WI38 (cell line): Measurements from ENCODE around the gene EXOC4.

Experiments
- H3K4me3 ChIP-seq: 2 replicates; pipeline ENCODE4 v1.5.1; 2011; ENCODE audit warnings: low read depth, mild to moderate bottlenecking, control low read depth, low read length
- CTCF ChIP-seq: IDR thresholded peaks from 2 replicates; pipeline ENCODE4 v1.5.1; 2012; ENCODE audit warnings: low read depth, mild to moderate bottlenecking, control low read depth, low read length

Gene EXOC4

GRCh38 chr7:133409966-133410365, 157.1 kb downstream of the EXOC4 start:
- no peak overlapping the region for H3K4me3 ChIP-seq
- TF ChIP-seq CTCF = no peak

GRCh38 chr7:133411395-133411794, 158.5 kb downstream of the EXOC4 start:
- no peak overlapping the region for H3K4me3 ChIP-seq
- no peak for TF ChIP-seq CTCF

GRCh38 chr7:133412942-133413341, 160.1 kb downstream of the EXOC4 start:
- no peak overlapping the region for H3K4me3 ChIP-seq
- no peak for TF ChIP-seq CTCF

GRCh38 chr7:133419041-133419440, 166.2 kb downstream of the EXOC4 start:
- H3K4me3 ChIP-seq = no peak overlapping the region
- TF ChIP-seq CTCF = no peak

GRCh38 chr7:133423618-133424017, 170.7 kb downstream of the EXOC4 start:
- no peak for TF ChIP-seq CTCF
- H3K4me3 ChIP-seq = no peak overlapping the region

GRCh38 chr7:133428326-133428725, 175.4 kb downstream of the EXOC4 start:
- TF ChIP-seq CTCF = no peak
- no peak overlapping the region for H3K4me3 ChIP-seq

- no peak overlapping the region for H3K4me3 ChIP-seq
- TF ChIP-seq CTCF = no peak
These were observed 176.0 kb downstream of the EXOC4 start for GRCh38 chr7:133428876-133429275.
